ENCODE results near the gene HBP1.

- TF ChIP-seq, protein P1, sequence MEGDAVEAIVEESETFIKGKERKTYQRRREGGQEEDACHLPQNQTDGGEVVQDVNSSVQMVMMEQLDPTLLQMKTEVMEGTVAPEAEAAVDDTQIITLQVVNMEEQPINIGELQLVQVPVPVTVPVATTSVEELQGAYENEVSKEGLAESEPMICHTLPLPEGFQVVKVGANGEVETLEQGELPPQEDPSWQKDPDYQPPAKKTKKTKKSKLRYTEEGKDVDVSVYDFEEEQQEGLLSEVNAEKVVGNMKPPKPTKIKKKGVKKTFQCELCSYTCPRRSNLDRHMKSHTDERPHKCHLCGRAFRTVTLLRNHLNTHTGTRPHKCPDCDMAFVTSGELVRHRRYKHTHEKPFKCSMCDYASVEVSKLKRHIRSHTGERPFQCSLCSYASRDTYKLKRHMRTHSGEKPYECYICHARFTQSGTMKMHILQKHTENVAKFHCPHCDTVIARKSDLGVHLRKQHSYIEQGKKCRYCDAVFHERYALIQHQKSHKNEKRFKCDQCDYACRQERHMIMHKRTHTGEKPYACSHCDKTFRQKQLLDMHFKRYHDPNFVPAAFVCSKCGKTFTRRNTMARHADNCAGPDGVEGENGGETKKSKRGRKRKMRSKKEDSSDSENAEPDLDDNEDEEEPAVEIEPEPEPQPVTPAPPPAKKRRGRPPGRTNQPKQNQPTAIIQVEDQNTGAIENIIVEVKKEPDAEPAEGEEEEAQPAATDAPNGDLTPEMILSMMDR (IDR thresholded peaks at IDR 0.05; ENCODE audit: insufficient read depth, low read length): no peak
- TF ChIP-seq POLR2AphosphoS5 (IDR thresholded peaks at IDR 0.05; ENCODE audit: low read depth) (no peak), REST (IDR thresholded peaks at IDR 0.05; ENCODE audit: insufficient replicate concordance, low read depth) (no peak), GABPA (IDR thresholded peaks at IDR 0.05; ENCODE audit: low read depth) (no peak), SPI1 (IDR thresholded peaks at IDR 0.05; ENCODE audit: borderline replicate concordance, low read depth) (no peak)
Measured at GRCh38 chr7:107130487-107131220, 38.1 kb upstream of the HBP1 start.

Data from HL-60 (cell line).